ENCODE results near the gene COA5. TPM values are rescaled to one million over a fixed set of nuclear protein-coding genes. Genes with fewer than 3 reads are reported as not detected.

Gene COA5
- total RNA-seq, 1 experiment from 2014 or later = 18.6 TPM

DNA sequence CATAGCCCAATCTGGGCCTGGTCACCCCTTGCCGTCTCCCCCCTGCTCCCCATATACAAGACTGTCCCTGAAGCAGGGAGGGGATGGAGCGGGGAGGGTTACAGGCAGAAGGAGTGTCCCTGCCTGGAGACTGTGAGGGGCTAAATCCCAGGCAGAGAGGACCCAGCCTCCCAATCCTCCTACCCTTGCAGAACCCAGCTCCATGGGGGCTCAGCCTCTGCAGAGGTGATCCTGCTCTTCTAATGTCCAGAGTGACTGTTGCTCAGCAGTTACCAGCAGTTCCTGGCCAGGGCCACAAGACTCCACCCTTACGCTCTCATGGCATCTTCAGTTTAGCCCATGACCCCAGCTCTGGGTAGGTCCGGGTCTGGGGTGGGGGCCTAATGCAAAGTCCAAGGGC, 58.1 kb downstream of the COA5 start:
- no peak overlapping the region for H3K4me2 ChIP-seq (ENCODE audit: low read length)
- H3K27me3 ChIP-seq (ENCODE audit: insufficient read depth, low read length) = no peaks in the 10 kb centered on the region
- BruUV-seq (replicated peaks) = no TSS peak
- H4K20me1 ChIP-seq (ENCODE audit: insufficient read depth) = no peaks in the 10 kb centered on the region
- no peak overlapping the region for H2AFZ ChIP-seq (ENCODE audit: low read depth, low read length, poor library complexity, severe bottlenecking)
- no peaks in the 10 kb centered on the region for H3K9me3 ChIP-seq (ENCODE audit: control insufficient read depth in 1 of 2, insufficient read depth in 1 of 2, low read depth in 1 of 2, low read length in 2 of 2)
- POLR2A ChIA-PET = no interaction called here
- H3K9ac ChIP-seq (ENCODE audit: low read length) = no peak overlapping the region
- CTCF ChIA-PET = no interaction called here
- no peak for TF ChIP-seq SRF (IDR thresholded peaks at IDR 0.05; ENCODE audit: low read depth)
- no peak for TF ChIP-seq POLR2AphosphoS5 (IDR thresholded peaks at IDR 0.05; ENCODE audit: low read depth, low read length)
- TF ChIP-seq TCF7L2 (IDR thresholded peaks at IDR 0.05; ENCODE audit: borderline replicate concordance, extremely low read depth, insufficient read depth, insufficient read length) = no peak
- TF ChIP-seq ZNF274 (IDR thresholded peaks at IDR 0.05; ENCODE audit: low read depth, low read length) = no peak
- TF ChIP-seq REST (IDR thresholded peaks at IDR 0.05; ENCODE audit: low read depth) = no peak
- TF ChIP-seq EZH2phosphoT487 (IDR thresholded peaks at IDR 0.05; ENCODE audit: borderline replicate concordance) = no peak
- TF ChIP-seq CBX3 (IDR thresholded peaks at IDR 0.05; ENCODE audit: low read depth) = no peak
- TF ChIP-seq YY1 (IDR thresholded peaks at IDR 0.05; ENCODE audit: extremely low read depth, insufficient replicate concordance, low read depth, low read length) = no peak
- TF ChIP-seq SIN3A (IDR thresholded peaks at IDR 0.05; ENCODE audit: low read depth) = no peak
- TF ChIP-seq ZFX (IDR thresholded peaks at IDR 0.05) = no peak
- TF ChIP-seq, protein P1, sequence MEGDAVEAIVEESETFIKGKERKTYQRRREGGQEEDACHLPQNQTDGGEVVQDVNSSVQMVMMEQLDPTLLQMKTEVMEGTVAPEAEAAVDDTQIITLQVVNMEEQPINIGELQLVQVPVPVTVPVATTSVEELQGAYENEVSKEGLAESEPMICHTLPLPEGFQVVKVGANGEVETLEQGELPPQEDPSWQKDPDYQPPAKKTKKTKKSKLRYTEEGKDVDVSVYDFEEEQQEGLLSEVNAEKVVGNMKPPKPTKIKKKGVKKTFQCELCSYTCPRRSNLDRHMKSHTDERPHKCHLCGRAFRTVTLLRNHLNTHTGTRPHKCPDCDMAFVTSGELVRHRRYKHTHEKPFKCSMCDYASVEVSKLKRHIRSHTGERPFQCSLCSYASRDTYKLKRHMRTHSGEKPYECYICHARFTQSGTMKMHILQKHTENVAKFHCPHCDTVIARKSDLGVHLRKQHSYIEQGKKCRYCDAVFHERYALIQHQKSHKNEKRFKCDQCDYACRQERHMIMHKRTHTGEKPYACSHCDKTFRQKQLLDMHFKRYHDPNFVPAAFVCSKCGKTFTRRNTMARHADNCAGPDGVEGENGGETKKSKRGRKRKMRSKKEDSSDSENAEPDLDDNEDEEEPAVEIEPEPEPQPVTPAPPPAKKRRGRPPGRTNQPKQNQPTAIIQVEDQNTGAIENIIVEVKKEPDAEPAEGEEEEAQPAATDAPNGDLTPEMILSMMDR (IDR thresholded peaks at IDR 0.05 in 2 of 3, conservative IDR thresholded peaks at IDR 0.05 in 1 of 3; ENCODE audit: borderline replicate concordance in 1 of 3, insufficient read depth in 1 of 3, low read depth in 2 of 3, low read length in 2 of 3) = no peak
- intact Hi-C loops (cut with micrococcal nuclease) = no loop called here
- H3K4me1 ChIP-seq (ENCODE audit: control insufficient read depth in 1 of 2, insufficient read depth in 2 of 2, low read length in 2 of 2) = no peaks in the 10 kb centered on the region
- no peak overlapping the region for H3K27ac ChIP-seq (ENCODE audit: low read depth, low read length)
- H3K36me3 ChIP-seq (ENCODE audit: control insufficient read depth in 1 of 2, insufficient read depth in 2 of 2, low read length in 2 of 2) = peaks cover 4% of the 10 kb centered on the region in 2 experiments; a peak in 3 of 4 replicates
- no peaks in the 10 kb centered on the region for H3K9me2 ChIP-seq (ENCODE audit: insufficient read depth)
- RAD21 ChIA-PET (ENCODE audit: low non-redundant PET in 1 of 2, low total read pairs in 2 of 2, uncharacterized antibody in 2 of 2, unreplicated experiment in 2 of 2) = no interaction called here
- DNase-seq (ENCODE audit: low read depth, low spot score) (no peak), ATAC-seq (no peak)
- no peaks in the 10 kb centered on the region for H3K79me2 ChIP-seq (ENCODE audit: insufficient read depth, low read length)
- H3K4me3 ChIP-seq (replicated peaks in 1 of 2; ENCODE audit: low read depth in 1 of 2, low read length in 2 of 2) = no peak overlapping the region

Other genes with a start within 250 kb of the COA5 start
- gene INPP4A, start 163.7 kb downstream of the COA5 start, total RNA-seq (2021; ENCODE audit: unreplicated experiment) = 18.5 TPM
- 33.0 TPM for gene UNC50, start 77 bp upstream of the COA5 start, total RNA-seq (2021; ENCODE audit: unreplicated experiment)
- gene MGAT4A, start 122.6 kb upstream of the COA5 start, total RNA-seq (2021; ENCODE audit: unreplicated experiment) = 10.2 TPM

Data from HCT116 (cell line).